SK-N-SH (cell line): ENCODE measurements around the gene CIAO1. TPM values are rescaled to one million over a fixed set of nuclear protein-coding genes. Genes with fewer than 3 reads are reported as not detected.

ENCODE experiments used
- CTCF ChIA-PET: fragments of 300-600, 350-600 bp; formaldehyde crosslinking; extraction: SDS; loops from one replicate; lab custom pipeline; 2021; lab: Yijun Ruan, JAX
- POLR2A ChIA-PET: fragments of 350-600 bp; sonication (Branson Sonifier 250); formaldehyde crosslinking; extraction: SDS; loops from one replicate; lab custom pipeline; 2020; ENCODE audit warnings: antibody characterized with exemption, inconsistent platforms; lab: Yijun Ruan, JAX
- DNase-seq: peaks from one replicate; pipeline ENCODE4 v3.0.0; 2012
- H2AFZ ChIP-seq: fragments of 200-600 bp; sonication (generic); 2 replicates; pipeline ENCODE4 v1.8.1; 2016; ENCODE audit warnings: antibody characterized with exemption, mild to moderate bottlenecking, low read depth
- H3F3A ChIP-seq: fragments of 200-600 bp; sonication (generic); replicated peaks from 2 replicates; pipeline ENCODE3; 2016; ENCODE audit warnings: antibody characterized with exemption, mild to moderate bottlenecking; ENCODE audit not compliant: insufficient read depth
- H3K27ac ChIP-seq, 2 experiments: fragments of 200-500 bp in 1 of 2; fragments of 200-600 bp in 1 of 2; sonication (Bioruptor generic) in 1 of 2; sonication (generic), shearing (Covaris generic) in 1 of 2; 2 replicates each; pipeline versions ENCODE4 v1.5.1 to v1.6.1; 2014 to 2016; ENCODE audit warnings: low read depth in 2 of 2, inconsistent platforms in 1 of 2, low read length in 1 of 2, mild to moderate bottlenecking in 1 of 2, mixed read lengths in 1 of 2
- H3K27me3 ChIP-seq: fragments of 200-600 bp; sonication (generic), shearing (Covaris generic); 2 replicates; pipeline ENCODE4 v1.6.1; 2016; ENCODE audit warnings: mixed run types; ENCODE audit not compliant: insufficient read depth
- H3K36me3 ChIP-seq, 2 experiments: fragments of 200-500 bp in 1 of 2; fragments of 200-600 bp in 1 of 2; sonication (Bioruptor generic) in 1 of 2; sonication (generic) in 1 of 2; replicated peaks in 1 of 2; 2 replicates each; pipeline versions ENCODE3 to v1.5.1; 2014 to 2016; ENCODE audit warnings: low read length in 1 of 2, mild to moderate bottlenecking in 1 of 2; ENCODE audit not compliant: insufficient read depth in 2 of 2, control insufficient read depth in 1 of 2
- H3K4me1 ChIP-seq, 2 experiments: fragments of 200-500 bp in 1 of 2; fragments of 200-600 bp in 1 of 2; sonication (Bioruptor generic) in 1 of 2; sonication (generic), shearing (Covaris generic) in 1 of 2; 2 replicates each; pipeline versions ENCODE4 v1.5.1 to v1.6.1; 2014 to 2016; ENCODE audit warnings: low read depth in 1 of 2, low read length in 1 of 2, mixed run types in 1 of 2; ENCODE audit not compliant: insufficient read depth in 2 of 2, control insufficient read depth in 1 of 2
- H3K4me2 ChIP-seq: fragments of 200-600 bp; sonication (generic), shearing (Covaris generic); 2 replicates; pipeline ENCODE4 v1.6.1; 2017; ENCODE audit warnings: mixed run types
- H3K4me3 ChIP-seq, 2 experiments: fragments of 200-500 bp in 1 of 2; fragments of 200-600 bp in 1 of 2; sonication (Bioruptor generic) in 1 of 2; sonication (generic), shearing (Covaris generic) in 1 of 2; 2 replicates each; pipeline versions ENCODE4 v1.5.1 to v1.8.1; 2014 to 2016; ENCODE audit warnings: low read depth in 2 of 2, inconsistent platforms in 1 of 2, low read length in 1 of 2, mild to moderate bottlenecking in 1 of 2, mixed read lengths in 1 of 2, moderate library complexity in 1 of 2
- H3K79me2 ChIP-seq: fragments of 200-600 bp; sonication (generic); 2 replicates; pipeline ENCODE4 v1.8.1; 2017; ENCODE audit warnings: mild to moderate bottlenecking; ENCODE audit not compliant: insufficient read depth
- H3K9ac ChIP-seq: fragments of 200-600 bp; sonication (generic); 2 replicates; pipeline ENCODE4 v1.6.1; 2017; ENCODE audit warnings: mixed run types
- H3K9me2 ChIP-seq: fragments of 200-600 bp; sonication (generic); 2 replicates; pipeline ENCODE4 v1.6.1; 2017; ENCODE audit warnings: mixed run types
- H3K9me3 ChIP-seq: fragments of 200-600 bp; sonication (generic); 2 replicates; pipeline ENCODE4 v1.6.1; 2017; ENCODE audit warnings: mixed run types, mild to moderate bottlenecking, moderate library complexity
- H4K20me1 ChIP-seq: fragments of 200-600 bp; sonication (generic); 2 replicates; pipeline ENCODE4 v1.6.1; 2017; ENCODE audit warnings: mild to moderate bottlenecking, mixed run types; ENCODE audit not compliant: insufficient read depth
- CHD2 ChIP-seq: fragments of 150-350 bp; IDR thresholded peaks from 2 replicates; pipeline ENCODE4 v1.6.1; 2018; ENCODE audit warnings: low read length; ENCODE audit not compliant: partially characterized antibody
- ELF1 ChIP-seq: IDR thresholded peaks from 2 replicates; pipeline ENCODE4 v1.4.0; 2012
- EP300 ChIP-seq, 2 experiments: IDR thresholded peaks; 2 replicates each; pipeline versions ENCODE4 v1.4.0 to v1.6.1; 2012; ENCODE audit warnings: borderline replicate concordance in 1 of 2, low read depth in 1 of 2, low read length in 1 of 2
- EZH2phosphoT487 ChIP-seq: fragments of 200-600 bp; sonication (generic); IDR thresholded peaks from 2 replicates; pipeline ENCODE4 v1.6.1; 2017; ENCODE audit warnings: low read depth, mixed run types, mild to moderate bottlenecking, antibody characterized with exemption, moderate library complexity, borderline replicate concordance
- FOSL2 ChIP-seq: IDR thresholded peaks from 2 replicates; pipeline ENCODE4 v1.4.0; 2012; ENCODE audit warnings: low read depth, mild to moderate bottlenecking, moderate library complexity, borderline replicate concordance
- GABPA ChIP-seq: IDR thresholded peaks from 2 replicates; pipeline ENCODE4 v1.4.0; 2012; ENCODE audit warnings: low read depth, mild to moderate bottlenecking
- JUND ChIP-seq: IDR thresholded peaks from 2 replicates; pipeline ENCODE4 v1.4.0; 2012
- MXI1 ChIP-seq: IDR thresholded peaks from 2 replicates; pipeline ENCODE4 v1.6.1; 2012; ENCODE audit warnings: mild to moderate bottlenecking, low read depth, low read length, improper control_type of control experiment
- NFIC ChIP-seq: IDR thresholded peaks from 2 replicates; pipeline ENCODE4 v1.4.0; 2012; ENCODE audit warnings: borderline replicate concordance
- POLR2AphosphoS5 ChIP-seq: IDR thresholded peaks from 2 replicates; pipeline ENCODE4 v1.6.1; 2012; ENCODE audit warnings: low read depth, low read length
- RAD21 ChIP-seq: IDR thresholded peaks from 2 replicates; pipeline ENCODE4 v1.6.1; 2012; ENCODE audit warnings: mild to moderate bottlenecking, low read length
- RCOR1 ChIP-seq: fragments of 150-350 bp; IDR thresholded peaks from 2 replicates; pipeline ENCODE4 v1.6.1; 2017; ENCODE audit warnings: antibody characterized with exemption, low read length
- RFX5 ChIP-seq: IDR thresholded peaks from 2 replicates; pipeline ENCODE4 v1.6.1; 2012; ENCODE audit warnings: mild to moderate bottlenecking, improper control_type of control experiment, low read length
- RXRA ChIP-seq: IDR thresholded peaks from 2 replicates; pipeline ENCODE4 v1.4.0; 2012; ENCODE audit warnings: low read depth, mild to moderate bottlenecking, borderline replicate concordance
- SIN3A ChIP-seq: IDR thresholded peaks from 2 replicates; pipeline ENCODE4 v1.6.1; 2012; ENCODE audit warnings: low read depth, mild to moderate bottlenecking, low read length, moderate library complexity, borderline replicate concordance
- SMC3 ChIP-seq: IDR thresholded peaks from 2 replicates; pipeline ENCODE4 v1.6.1; 2012; ENCODE audit warnings: low read depth, low read length, improper control_type of control experiment
- TCF12 ChIP-seq: IDR thresholded peaks from 2 replicates; pipeline ENCODE4 v1.4.0; 2012
- TEAD4 ChIP-seq: IDR thresholded peaks from 2 replicates; pipeline ENCODE4 v1.4.0; 2012; ENCODE audit warnings: mild to moderate bottlenecking, borderline replicate concordance; ENCODE audit not compliant: insufficient read depth
- YY1 ChIP-seq: IDR thresholded peaks from 2 replicates; pipeline ENCODE4 v1.4.0; 2012; ENCODE audit warnings: low read depth, mild to moderate bottlenecking
- WGBS: methylation state at CpG from one replicate; pipeline ENCODE4 v1.1.6; 2017; ENCODE audit warnings: low lambda C conversion rate; 5-methylcytosine and 5-hydroxymethylcytosine counted together
- polyA plus RNA-seq, 3 experiments: library from polyadenylated mRNA; depleted of rRNA; stranded (reverse); fragments of >200 nt; gene quantifications; 2 replicates each; pipeline ENCODE4 v1.2.3, GENCODE V29; 2012
- TF ChIP-seq, protein P1 (sequence below): IDR thresholded peaks from 2 replicates; pipeline ENCODE4 v1.4.0; 2012; ENCODE audit warnings: low read depth
- TF ChIP-seq, protein P2 (sequence below): fragments of 200-600 bp; sonication (generic); IDR thresholded peaks from 2 replicates; pipeline ENCODE4 v1.6.1; 2017; ENCODE audit warnings: antibody characterized with exemption, mild to moderate bottlenecking, moderate library complexity
- TF ChIP-seq, protein P3 (sequence below): IDR thresholded peaks from 2 replicates; pipeline ENCODE4 v1.4.0; 2012; ENCODE audit warnings: low read depth, borderline replicate concordance
- TF ChIP-seq, protein P4 (sequence below): fragments of 150-350 bp; IDR thresholded peaks from 2 replicates; pipeline ENCODE4 v1.6.1; 2016; ENCODE audit warnings: mild to moderate bottlenecking, low read depth, low read length
- TF ChIP-seq, protein P5 (sequence below): IDR thresholded peaks from 2 replicates; pipeline ENCODE4; 2012

CIAO1 gene
- polyA plus RNA-seq, 1 of the 3 experiments (the other 2 are of a cell fraction): 120 TPM

DNA sequence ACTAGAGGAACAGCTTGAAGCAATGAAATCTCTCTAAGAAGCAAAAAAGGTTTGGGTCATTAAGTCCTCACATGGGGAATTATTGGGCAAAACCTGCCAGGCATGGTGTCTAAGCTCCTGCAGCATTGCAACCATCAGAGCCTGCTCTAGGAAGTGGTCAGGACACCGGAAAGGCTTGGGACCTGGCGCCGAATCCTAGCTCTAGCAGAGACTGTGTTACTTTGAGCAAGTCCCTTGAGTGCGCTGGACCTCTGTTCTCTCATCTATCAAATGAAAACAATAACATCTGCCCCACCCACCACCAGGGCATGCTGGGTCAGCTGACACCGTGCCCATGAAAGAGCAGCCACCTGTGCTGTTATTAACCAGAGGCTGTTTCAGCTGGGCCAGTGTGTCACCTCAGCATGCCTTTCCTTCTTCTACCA lies 6.5 kb upstream of the CIAO1 start (continued):
- no peak for TF ChIP-seq TEAD4

DNA sequence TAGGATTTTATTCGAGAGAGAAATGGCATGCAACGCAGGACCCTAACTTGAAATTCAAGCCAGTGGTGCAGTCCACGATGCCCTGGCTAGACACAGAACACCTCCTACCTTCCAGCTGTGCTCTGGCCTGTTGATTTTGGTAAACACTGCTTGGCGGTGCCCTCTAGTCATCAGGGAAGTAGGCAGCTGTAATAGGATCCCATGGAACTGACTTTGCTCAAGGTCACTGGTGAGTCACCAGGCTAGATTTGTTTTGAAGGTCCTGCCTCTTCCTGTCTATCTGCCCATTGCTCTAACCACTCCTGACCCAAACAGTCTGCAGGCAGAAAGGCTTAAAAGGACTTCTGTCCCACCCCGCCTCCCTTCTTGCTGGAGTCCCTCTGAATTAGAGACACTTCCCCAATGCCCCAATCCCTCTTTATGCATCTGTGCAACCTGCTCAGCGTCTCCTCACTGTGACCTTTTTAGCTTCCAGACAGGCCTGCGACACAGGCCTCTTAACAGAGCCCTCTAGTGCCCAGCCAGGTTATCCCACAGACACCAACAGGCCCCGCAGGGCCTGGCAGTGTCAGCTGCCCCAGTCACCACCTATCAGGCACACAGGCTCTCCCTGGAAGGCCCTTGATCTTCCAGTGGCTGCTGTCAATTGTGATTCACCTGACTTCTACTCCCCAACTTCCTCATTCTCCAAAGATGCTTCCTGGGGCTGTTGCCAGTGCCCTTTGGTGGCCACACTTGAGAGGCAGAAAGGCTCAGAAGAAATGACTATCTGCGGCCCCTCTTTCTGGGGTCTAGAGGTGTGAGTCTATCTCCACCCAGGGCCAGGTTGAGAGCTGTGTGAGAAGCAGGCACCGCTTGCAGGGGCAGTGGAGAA lies 5.4 kb upstream of the CIAO1 start:
- ChIA-PET POLR2A (interaction anchor here (1.0 to 2.2 kb wide), 2 partner anchors 44 to 52 kb away, joined by 3 to 6 read pairs; partner anchors contain the start of gene STARD7), CTCF (interaction anchor here (0.6 to 4.0 kb wide), 21 partner anchors 10 to 268 kb away, joined by 3 to 24 read pairs (median 4); partner anchors contain the start of gene ANKRD36C)
- Histone ChIP-seq H3K27ac (peak overlapping the region; percentile 70), H3K79me2 (peaks cover 96% of the 10 kb centered on the region), H3F3A (peaks cover 18% of the 10 kb centered on the region), H3K9me3 (no peaks in the 10 kb centered on the region), H3K9ac (peak overlapping the region; percentile 35; the same call in 1 of the 2 replicates), H3K27me3 (no peaks in the 10 kb centered on the region), H3K4me2 (peak overlapping the region; percentile 71)
- peak; percentile 81 for DNase-seq
- TF ChIP-seq, protein P1, sequence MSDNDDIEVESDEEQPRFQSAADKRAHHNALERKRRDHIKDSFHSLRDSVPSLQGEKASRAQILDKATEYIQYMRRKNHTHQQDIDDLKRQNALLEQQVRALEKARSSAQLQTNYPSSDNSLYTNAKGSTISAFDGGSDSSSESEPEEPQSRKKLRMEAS: no peak
- no peak for TF ChIP-seq EZH2phosphoT487
- TF ChIP-seq, protein P2, sequence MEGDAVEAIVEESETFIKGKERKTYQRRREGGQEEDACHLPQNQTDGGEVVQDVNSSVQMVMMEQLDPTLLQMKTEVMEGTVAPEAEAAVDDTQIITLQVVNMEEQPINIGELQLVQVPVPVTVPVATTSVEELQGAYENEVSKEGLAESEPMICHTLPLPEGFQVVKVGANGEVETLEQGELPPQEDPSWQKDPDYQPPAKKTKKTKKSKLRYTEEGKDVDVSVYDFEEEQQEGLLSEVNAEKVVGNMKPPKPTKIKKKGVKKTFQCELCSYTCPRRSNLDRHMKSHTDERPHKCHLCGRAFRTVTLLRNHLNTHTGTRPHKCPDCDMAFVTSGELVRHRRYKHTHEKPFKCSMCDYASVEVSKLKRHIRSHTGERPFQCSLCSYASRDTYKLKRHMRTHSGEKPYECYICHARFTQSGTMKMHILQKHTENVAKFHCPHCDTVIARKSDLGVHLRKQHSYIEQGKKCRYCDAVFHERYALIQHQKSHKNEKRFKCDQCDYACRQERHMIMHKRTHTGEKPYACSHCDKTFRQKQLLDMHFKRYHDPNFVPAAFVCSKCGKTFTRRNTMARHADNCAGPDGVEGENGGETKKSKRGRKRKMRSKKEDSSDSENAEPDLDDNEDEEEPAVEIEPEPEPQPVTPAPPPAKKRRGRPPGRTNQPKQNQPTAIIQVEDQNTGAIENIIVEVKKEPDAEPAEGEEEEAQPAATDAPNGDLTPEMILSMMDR: peak; percentile 70
- TF ChIP-seq RAD21: peak; percentile 61
- TF ChIP-seq POLR2AphosphoS5: no peak; the same call in 1 of the 2 replicates
- TF ChIP-seq SIN3A: 0 out of 2 replicates have a peak, but pooled peaks have one; percentile 14
- TF ChIP-seq JUND: peak; percentile 68
- no peak for TF ChIP-seq TEAD4
- no peak for TF ChIP-seq NFIC
- peak; percentile 62; the same call in 1 of the 2 replicates for TF ChIP-seq RCOR1
- TF ChIP-seq, protein P3, sequence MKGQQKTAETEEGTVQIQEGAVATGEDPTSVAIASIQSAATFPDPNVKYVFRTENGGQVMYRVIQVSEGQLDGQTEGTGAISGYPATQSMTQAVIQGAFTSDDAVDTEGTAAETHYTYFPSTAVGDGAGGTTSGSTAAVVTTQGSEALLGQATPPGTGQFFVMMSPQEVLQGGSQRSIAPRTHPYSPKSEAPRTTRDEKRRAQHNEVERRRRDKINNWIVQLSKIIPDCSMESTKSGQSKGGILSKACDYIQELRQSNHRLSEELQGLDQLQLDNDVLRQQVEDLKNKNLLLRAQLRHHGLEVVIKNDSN: peak; percentile 30; the same call in 1 of the 2 replicates
- 0 out of 4 replicates have a peak, but pooled peaks of 1 of the 2 experiments have one; percentile 6 for TF ChIP-seq EP300 (IDR thresholded peaks at IDR 0.05; ENCODE audit: borderline replicate concordance in 1 of 2, low read depth in 1 of 2, low read length in 1 of 2)
- TF ChIP-seq, protein P4, sequence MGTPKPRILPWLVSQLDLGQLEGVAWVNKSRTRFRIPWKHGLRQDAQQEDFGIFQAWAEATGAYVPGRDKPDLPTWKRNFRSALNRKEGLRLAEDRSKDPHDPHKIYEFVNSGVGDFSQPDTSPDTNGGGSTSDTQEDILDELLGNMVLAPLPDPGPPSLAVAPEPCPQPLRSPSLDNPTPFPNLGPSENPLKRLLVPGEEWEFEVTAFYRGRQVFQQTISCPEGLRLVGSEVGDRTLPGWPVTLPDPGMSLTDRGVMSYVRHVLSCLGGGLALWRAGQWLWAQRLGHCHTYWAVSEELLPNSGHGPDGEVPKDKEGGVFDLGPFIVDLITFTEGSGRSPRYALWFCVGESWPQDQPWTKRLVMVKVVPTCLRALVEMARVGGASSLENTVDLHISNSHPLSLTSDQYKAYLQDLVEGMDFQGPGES: no peak
- peak; percentile 78; the same call in 1 of the 2 replicates for TF ChIP-seq RXRA
- peak; percentile 47 for TF ChIP-seq CHD2
- peak; percentile 64 for TF ChIP-seq SMC3
- peak; percentile 34; the same call in 1 of the 2 replicates for TF ChIP-seq GABPA
- no peak for TF ChIP-seq YY1
- TF ChIP-seq FOSL2: peak; percentile 89
- 0 out of 2 replicates have a peak, but pooled peaks have one; percentile 16 for TF ChIP-seq MXI1
- peak; percentile 29 for TF ChIP-seq TCF12
- TF ChIP-seq ELF1: 0 out of 2 replicates have a peak, but pooled peaks have one; percentile 33
- TF ChIP-seq RFX5: no peak
- TF ChIP-seq, protein P5, sequence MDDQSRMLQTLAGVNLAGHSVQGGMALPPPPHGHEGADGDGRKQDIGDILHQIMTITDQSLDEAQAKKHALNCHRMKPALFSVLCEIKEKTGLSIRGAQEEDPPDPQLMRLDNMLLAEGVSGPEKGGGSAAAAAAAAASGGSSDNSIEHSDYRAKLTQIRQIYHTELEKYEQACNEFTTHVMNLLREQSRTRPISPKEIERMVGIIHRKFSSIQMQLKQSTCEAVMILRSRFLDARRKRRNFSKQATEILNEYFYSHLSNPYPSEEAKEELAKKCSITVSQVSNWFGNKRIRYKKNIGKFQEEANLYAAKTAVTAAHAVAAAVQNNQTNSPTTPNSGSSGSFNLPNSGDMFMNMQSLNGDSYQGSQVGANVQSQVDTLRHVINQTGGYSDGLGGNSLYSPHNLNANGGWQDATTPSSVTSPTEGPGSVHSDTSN: no peak; the same call in 1 of the 2 replicates
- TF ChIP-seq, all 33 proteins: peak for 15
- H3K4me3 ChIP-seq: peak overlapping the region in 1 of 2 experiments; percentile 21; a peak in 3 of 4 replicates
- whole genome bisulfite sequencing: 26% methylated on average over 10 of the region's 10 CpGs
- H2AFZ ChIP-seq: no peak overlapping the region
- peaks cover 59% of the 10 kb centered on the region for H4K20me1 ChIP-seq
- peaks cover 14 to 17% of the 10 kb centered on the region in 2 experiments for H3K36me3 ChIP-seq
- peaks cover 34 to 50% of the 10 kb centered on the region in 2 experiments for H3K4me1 ChIP-seq
- H3K9me2 ChIP-seq: no peaks in the 10 kb centered on the region
